ENCODE measurements around the gene STH.

GRCh38 chr17:45956090-45956489, 43.0 kb upstream of the STH start:
- no peak for TF ChIP-seq CTCF (conservative IDR thresholded peaks at IDR 0.05 in 1 of 2, IDR thresholded peaks at IDR 0.05 in 1 of 2; ENCODE audit: extremely low read depth in 1 of 2, insufficient read depth in 1 of 2, low read depth in 1 of 2, low read length in 2 of 2)
- TF ChIP-seq EZH2 (IDR thresholded peaks at IDR 0.05; ENCODE audit: borderline replicate concordance, low read length), result no peak

Measured in mammary epithelial cell (primary cell).